NCI-H1436 treated with DMSO at 0.1 percent for 48 hours (cell line): ENCODE results near the gene SLC9A5.

ENCODE experiments used
- DNase-seq: peaks from one replicate; lab custom pipeline; 2025; lab: John Stamatoyannopoulos, UW

The SLC9A5 gene

GRCh38 chr16:67248401-67249177, at the start of gene SLC9A5:
Gene SLC9A5, plus strand, starts transcription at chr16:67248979. Its CDS starts 36 bp downstream, at chr16:67249015.
- no peak for DNase-seq

- DNase-seq: no peak
Measured at GRCh38 chr16:67199011-67199807, 49.6 kb upstream of the SLC9A5 start, which contains the start of gene ELMO3. Gene ELMO3, plus strand, starts transcription at chr16:67199131. Its CDS starts 196 bp downstream, at chr16:67199327.

GRCh38 chr16:67199808-67200198, 49.0 kb upstream of the SLC9A5 start:
- DNase-seq: no peak

GRCh38 chr16:67200491-67200890, 48.3 kb upstream of the SLC9A5 start:
- no peak for DNase-seq

- DNase-seq: no peak
Measured at GRCh38 chr16:67201411-67202345, 47.1 kb upstream of the SLC9A5 start.

- DNase-seq: no peak
Measured at GRCh38 chr16:67202426-67202825, 46.4 kb upstream of the SLC9A5 start.

GRCh38 chr16:67202956-67203493, 45.8 kb upstream of the SLC9A5 start:
- no peak for DNase-seq

GRCh38 chr16:67204076-67204475, 44.7 kb upstream of the SLC9A5 start:
- no peak for DNase-seq

- DNase-seq: no peak
Measured at GRCh38 chr16:67206129-67206837, 42.5 kb upstream of the SLC9A5 start.

- no peak for DNase-seq
Measured at GRCh38 chr16:67206838-67207248, 41.9 kb upstream of the SLC9A5 start.

GRCh38 chr16:67207249-67208091, 41.3 kb upstream of the SLC9A5 start:
- DNase-seq: no peak

- no peak for DNase-seq
Measured at GRCh38 chr16:67208154-67208896, 40.5 kb upstream of the SLC9A5 start.

GRCh38 chr16:67209565-67209964, 39.2 kb upstream of the SLC9A5 start:
- no peak for DNase-seq

GRCh38 chr16:67210069-67210937, 38.5 kb upstream of the SLC9A5 start:
- DNase-seq: no peak

GRCh38 chr16:67211674-67212073, 37.1 kb upstream of the SLC9A5 start:
- no peak for DNase-seq

GRCh38 chr16:67212766-67213165, 36.0 kb upstream of the SLC9A5 start:
- DNase-seq: no peak

- DNase-seq: no peak
Measured at GRCh38 chr16:67213197-67214019, 35.4 kb upstream of the SLC9A5 start.

- DNase-seq: no peak
Measured at GRCh38 chr16:67215706-67216105, 33.1 kb upstream of the SLC9A5 start.
